NCI-H2171 treated with DMSO at 0.1 percent for 48 hours (cell line): Measurements from ENCODE around the gene ARHGDIA.
"Not testable (repeated sequence)": the region's sequence is repeated elsewhere in the genome, so short reads cannot be mapped to it uniquely, and the experiment has no call there.

ENCODE experiments used
- DNase-seq: peaks from one replicate; lab custom pipeline; 2025; lab: John Stamatoyannopoulos, UW

The ARHGDIA gene

DNA sequence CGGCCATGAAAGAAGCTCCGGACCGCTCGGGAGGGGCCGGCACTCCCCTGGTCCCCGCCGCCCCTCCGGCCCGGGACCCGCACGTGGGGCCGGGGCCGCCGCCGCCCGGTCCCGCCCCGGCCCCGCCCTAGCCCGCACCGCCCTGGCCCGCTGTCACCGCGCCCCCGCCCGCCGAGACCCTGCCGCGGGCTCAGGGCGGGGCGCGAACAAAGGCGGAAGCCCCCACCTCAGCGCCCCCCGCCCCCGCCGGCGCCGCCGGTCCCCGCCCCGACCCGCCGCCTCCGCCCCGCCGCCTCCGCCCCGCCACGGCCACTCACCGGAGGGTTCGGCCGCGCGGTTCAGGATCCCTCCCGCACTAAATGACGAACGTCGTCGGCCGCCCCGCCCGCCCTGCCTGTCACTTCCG lies at the start of gene ARHGDIA:
Gene ARHGDIA (minus strand): TSS at position 357 of the 406 bp plus-strand sequence. CDS start 1,407 bp downstream, outside the sequence.
- DNase-seq: no peak

DNA sequence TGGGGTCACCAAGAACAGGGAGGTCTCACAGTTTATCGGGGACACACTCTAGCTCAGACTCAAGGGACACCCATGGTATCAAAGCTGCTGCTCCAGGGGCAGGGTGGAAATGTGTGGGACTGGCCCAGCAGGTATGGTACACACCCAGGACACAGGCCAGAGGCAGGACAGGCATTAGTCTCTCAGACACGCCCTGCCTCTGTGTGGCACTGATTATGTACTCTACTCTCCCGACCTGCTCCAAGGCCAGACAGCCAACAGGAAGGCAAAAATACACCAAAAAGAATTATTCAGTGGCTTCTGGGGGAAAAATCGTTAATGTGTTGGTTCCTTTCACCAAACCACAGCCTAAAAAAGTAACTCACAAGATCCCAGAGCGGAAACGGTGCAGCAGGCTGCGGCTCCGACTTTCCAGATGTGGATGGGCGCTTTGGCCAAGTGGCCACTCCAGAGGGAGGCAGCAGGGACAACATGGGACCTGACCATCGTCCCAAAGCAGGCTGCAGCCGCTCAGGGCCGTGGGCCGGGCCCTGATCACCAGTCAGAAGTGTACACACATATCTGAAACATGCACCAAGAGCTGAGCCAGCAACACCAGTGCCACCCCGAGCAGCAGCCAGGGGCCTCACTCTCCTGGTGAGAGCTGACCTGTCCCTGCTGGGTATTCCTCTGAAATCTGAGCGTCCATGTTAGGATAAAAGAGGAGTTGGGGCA lies 47.9 kb upstream of the ARHGDIA start:
- DNase-seq: no peak

GRCh38 chr17:81918333-81918669 lies 47.2 kb upstream of the ARHGDIA start:
- not testable (repeated sequence) for DNase-seq

DNA sequence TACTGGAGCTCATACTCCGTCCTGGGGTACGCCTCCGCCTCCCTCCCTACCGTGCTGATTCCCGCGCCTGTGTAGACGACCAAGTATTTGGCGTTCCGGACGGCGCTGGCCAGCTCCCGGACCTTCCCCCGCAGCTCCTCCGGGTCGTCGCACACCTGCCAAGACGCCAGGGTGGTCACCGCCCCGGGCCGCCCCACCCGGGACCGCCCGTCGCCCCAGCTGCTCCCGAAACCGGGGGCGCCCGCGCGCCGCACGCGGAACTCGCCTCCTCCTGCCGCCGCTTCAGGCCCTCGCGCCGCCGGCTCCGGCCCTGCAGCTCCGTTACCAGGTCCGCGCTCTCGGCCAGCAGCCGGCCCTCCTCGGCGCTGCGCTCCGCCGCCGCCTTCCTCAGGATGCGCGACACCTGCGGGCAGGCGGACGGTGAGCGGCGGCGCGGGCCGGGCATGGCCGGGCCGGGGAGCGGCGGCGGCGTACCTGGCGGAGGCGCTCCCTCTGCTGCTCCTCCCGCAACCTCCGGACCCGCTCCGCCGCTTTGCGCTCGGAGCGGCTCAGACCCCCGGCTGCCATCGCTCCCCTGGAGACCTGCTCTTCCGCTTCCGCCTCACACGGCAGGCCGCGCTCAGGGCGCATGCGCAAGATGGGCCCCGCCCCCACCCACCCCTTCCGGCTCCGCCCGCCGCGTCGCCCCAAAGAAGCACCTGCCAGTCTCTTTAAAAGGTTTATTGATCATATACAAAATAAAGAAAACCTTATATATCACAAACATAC lies 46.6 kb upstream of the ARHGDIA start, which contains the start of gene SIRT7:
Gene SIRT7 (minus strand): TSS at position 612 of the 768 bp plus-strand sequence. CDS start 45 bp downstream, at position 567.
- DNase-seq: peak; percentile 81

GRCh38 chr17:81916234-81917001 lies 45.3 kb upstream of the ARHGDIA start:
- DNase-seq: no peak

DNA sequence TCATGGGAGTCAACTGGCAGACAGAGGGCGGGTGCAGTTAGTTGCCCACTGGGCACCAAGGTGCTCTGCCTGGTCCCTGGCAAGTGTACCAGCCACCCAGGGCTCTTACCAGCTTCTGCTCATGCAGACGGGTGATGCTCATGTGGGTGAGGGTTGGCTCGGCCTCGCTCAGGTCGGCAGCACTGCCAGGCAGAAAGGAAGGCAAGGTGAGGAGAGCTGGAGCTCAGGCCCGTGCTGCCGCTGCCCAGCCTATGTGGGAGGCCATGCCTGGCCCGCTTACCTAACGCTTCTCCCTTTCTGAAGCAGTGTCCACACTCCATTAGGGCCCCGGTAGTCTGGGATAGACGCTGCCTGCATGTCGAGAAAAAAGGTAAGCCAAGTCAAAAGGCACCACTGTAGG lies 44.2 kb upstream of the ARHGDIA start:
- no peak for DNase-seq

DNA sequence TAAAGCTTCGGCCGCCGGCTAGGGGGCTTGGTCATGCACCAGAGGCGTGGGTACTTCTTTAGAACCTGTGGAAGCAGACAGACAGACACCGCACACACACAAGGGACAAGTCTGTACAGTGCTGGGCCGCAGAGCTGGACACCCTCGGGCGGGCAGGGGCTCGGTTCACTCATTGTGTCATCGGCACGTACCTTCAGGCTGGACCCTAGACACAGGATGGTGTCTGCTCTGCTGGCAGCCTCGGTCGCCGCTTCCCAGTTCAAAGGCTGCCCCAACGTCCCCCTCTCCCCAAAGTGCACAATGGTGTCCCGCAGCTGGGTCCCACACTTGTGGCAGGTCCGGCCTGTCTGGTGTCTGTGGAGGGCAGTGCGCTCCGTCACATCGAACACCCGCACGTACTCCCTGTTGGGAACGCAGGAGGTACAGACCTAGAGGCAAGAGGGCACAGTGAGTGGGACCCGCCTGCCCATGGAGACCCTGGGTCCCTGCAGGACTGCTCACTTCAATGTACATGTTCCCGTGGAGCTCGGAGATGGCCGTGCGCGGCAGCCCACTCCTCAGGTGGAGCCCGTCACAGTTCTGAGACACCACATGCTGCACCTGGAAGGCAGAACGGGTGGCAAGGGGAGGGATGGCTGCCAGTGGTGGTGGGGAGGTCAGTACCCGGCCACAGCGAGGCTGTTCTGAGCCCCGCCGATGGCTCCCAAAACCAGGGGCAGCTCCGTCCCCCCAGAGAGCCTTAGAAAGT lies 43.1 kb upstream of the ARHGDIA start:
- no peak for DNase-seq

DNA sequence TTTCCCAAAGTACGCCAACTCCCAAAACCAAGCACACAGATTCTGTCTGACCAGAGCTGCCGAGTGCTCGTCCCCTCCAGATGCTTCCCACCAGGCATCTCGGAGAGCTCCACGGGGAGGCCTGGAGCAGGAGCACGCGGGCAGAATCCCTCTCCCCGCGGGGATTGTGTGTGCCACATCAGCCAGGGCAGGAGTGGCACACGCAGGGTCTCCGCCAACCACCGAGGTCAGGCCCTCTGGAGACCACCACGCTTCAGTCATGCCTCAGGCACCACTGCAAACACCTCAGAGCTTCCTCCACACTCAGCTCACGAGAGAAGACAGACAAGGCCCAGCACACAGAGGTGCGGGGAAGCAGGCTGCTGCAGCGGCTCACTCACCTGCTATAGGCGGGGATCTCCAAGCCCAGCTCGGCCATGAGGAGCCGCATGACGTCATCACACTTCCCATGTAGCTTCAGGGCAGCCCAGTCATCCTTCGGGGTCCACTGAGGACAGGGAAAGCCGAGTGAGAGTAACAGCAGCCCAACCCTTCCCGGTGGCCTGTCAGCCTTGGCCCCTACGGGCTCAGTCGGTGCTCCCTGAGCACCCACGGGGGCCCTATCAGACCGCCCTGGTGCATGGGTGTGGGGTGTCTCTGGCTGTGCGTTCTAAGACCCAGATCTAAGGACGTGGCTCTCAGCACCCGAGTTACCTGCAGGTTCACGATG lies 42.4 kb upstream of the ARHGDIA start:
- no peak for DNase-seq

DNA sequence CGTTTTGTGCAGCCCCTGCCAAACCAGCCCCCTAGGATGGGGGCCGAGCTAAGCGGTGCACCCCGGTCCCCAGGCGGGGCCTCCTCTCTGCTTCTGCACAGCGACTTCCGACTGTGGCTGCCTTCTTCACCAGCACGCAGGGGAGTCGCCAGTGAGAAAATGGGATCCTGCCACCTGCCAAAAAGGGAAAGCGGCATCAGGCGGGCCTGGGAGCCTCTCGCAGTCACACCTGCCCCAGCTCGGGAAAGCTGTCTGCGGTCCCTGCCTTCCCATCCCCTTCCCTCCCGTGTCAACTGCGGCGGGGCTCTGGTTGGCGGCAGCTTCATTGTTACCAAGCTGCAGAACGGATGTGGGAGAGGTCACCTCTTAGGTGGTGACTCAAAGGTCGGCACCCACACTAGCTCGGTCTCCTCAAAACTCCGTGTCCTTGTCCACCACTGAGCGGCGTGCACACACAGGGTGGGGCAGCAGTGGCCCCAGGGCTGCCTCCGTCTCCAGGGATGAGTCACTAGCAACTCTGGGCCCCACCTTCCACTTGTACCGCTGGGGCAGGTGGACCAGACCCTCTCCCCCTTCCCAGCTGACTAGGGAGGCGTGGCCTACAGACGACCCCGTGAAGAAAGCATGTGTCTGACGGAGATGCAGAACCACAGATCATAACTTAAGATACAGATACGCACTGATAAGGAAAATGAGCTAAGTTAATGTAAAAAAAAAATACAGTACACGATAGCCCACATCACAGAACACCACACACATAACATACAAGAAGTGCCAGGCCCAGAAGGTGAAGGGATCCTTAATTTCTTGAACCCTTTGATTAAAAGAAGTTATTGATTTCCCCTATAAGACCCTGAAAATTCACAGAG lies 41.5 kb upstream of the ARHGDIA start:
- DNase-seq: no peak

GRCh38 chr17:81911969-81912368 lies 40.8 kb upstream of the ARHGDIA start:
- no peak for DNase-seq

- peak; percentile 85 for DNase-seq
These were observed 40.3 kb upstream of the ARHGDIA start, which contains the start of gene PCYT2 for GRCh38 chr17:81911277-81911961. PCYT2 (minus strand) TSS chr17:81911399; CDS start chr17:81911355, 44 bp downstream.

DNA sequence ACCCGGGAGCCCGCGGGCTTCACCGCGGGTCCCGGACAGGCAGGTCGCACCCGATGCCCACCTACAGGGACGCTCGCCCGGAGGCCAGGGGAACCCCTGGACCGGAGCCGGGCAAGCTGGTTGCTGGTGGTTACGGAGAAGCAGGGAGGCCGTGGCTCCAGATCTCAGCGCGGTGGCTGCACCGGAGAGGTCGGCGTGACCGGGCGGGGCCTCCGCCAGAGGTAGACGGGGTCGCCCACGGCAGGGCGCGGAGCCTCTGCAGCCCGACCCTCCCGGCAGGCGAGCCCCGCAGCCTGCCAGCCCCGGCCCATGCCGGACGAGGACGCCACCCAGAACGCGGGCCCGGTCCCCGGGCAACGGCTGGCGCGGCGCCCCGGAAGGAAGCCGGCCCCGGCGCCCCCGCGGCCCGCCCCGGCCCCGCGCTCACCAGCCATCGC lies 39.7 kb upstream of the ARHGDIA start:
- DNase-seq: no peak

DNA sequence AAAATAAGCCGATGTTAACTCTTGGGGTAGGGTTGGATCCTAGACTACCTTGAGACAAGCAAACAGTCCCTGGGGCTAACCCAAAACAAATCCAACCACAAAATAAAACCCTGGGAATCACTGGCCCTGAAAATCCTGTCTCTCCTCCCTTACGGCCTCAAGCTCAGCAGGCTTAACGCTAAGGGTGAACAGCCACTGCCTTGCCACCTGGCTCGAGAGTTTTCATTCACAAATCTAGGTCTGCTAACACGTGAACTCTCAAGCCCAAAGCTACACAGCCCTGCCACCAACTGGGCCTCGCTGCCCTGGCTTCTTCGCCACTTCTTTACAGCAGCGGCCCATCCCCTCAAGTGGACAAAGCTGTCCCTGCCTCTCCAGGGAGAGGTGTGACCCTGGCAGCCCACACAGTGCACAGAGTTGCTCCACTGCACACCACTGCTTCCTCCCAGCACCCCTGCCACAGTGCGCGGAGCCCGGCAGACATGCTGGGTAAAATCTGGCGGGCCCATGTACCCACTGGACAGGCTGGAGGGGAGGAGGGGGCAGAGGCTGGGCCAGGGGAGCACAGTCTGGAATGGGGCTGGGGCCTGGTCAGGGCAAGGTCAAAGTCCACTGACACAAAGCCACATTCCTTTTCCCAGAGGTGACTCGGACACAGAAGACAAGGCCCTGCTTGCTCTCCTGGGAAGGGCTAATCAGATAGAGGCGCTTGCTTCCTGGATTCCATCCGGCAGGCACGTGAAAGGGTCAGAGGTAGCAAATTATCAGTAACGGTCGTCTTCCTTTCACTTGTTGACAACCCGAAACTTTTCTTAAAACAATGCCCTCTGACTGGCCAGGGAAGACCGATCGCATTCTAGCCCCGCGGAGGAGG lies 39.1 kb upstream of the ARHGDIA start:
- no peak for DNase-seq

DNA sequence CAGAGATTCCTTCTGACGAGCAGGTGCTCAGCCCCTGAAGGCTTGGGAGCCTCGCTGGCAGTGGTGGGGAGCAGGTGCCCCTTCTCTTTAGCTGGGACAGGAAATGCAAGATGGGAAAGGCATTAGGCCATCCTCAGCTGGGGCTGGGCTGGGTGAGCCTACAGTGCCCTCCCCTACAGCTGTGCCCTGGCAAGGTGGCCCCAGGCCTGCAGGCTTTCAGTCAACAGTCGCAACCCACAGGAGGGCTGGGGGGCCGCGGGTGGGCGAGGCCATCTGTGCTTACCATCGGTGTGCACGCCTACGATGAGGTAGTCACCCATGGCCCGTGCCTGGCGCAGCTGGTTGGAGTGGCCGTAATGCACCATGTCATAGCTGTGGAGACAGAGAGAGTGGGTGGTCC lies 38.1 kb upstream of the ARHGDIA start:
- DNase-seq: no peak

DNA sequence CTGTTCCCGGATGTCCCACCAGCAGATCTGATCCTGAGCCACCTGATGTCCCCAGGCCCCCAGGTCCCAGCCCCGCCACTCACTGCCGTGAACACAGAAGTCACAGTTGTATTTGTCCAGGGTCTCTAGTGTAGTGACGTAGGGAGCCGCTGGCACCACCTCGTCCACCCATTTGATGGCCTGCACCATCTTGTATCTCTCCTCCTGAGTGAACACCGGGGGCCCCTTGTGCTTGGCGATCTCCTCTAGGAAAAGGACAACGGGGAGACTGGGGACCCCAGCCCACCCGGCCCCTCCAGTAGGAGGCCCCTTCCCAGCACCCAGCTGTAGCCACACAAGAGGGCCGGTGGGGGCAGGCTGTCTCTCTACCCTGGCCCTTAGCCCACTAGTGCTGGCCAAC lies 37.7 kb upstream of the ARHGDIA start:
- DNase-seq: no peak

DNA sequence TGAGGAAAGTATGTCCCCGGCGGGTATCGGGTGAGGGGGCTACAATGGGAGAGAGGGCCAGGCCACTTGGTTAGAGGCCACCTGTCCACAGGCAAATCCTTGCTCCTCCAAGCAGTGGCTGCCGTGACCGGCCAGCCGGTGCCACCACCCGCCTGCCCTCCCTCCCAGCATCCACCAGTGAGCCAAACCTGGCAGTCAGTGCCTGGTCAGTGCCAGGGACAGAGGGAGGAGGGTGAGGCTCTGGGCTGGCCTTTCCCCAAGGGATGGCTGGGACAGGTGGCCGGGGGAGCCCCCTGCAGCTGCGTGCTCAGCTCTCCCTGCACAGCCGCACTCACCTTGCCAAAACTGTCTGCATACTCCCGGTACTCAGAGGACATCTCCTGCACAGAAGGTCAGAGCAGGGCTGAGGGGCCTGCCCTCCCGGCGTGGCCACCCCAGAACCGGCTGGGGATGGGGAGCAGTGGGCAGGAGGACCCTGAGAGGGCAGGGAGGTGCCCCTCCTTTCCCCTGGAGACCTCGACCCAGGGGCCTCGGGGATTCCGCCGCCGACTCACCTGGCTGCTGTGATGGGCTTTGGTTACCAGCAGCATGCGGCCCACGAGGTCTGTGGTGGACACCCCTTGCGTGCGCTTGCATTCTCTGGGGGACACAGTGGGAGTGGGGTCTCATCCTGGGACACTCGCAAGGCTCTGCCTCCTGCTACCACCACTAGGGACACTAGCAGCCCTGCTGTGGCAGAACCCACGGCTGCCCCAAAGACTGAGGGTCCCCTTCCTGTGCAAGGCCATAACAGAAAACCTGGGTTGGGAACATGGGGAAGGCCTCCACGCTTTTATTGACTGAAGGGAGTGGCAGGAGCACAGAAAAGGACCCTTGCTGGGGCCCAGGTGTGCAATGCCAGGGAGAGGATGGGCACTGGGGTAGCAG lies 36.3 kb upstream of the ARHGDIA start:
- DNase-seq: no peak

DNA sequence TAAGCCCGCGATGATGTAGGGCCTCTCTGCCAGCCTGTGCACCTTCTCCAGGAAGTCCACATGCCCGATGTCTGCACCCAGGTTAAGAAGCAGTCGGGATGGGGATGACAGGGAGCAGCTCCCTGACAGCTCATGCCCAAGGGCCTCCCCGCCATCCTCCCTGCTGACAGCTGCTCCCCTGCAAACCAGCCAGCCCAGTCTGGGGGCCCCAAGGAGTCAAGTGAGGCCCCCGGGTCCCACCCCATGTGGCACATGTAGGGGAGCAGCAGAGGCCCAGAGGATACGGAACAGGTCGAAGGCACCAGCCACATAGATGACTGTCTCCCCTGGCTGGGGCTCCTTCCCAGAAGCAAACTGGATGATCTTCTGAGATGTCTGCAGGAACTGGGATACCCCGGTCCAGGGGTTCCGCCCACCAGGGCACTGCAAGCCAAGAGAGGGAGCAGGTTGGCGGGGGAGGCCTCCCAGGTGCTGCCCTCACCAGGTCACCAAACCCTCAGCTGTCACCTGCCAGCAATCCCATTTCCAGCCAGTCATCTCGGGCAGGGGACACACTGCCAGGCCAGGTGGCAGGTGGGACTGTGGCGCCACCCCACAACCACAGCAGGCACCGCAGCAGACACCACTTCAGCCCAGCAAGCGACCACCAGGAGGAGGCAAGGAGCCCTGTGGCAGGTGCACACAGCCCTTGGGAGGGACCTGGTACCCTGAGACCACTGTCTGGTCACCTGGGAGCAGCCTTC lies 35.5 kb upstream of the ARHGDIA start:
- DNase-seq: no peak
